OCI-LY1 (cell line): ENCODE measurements around the gene OR2AK2.

ENCODE experiments used
- EZH2 ChIP-seq: fragments of 200-600 bp; sonication (generic), shearing (Covaris generic); IDR thresholded peaks from 2 replicates; pipeline ENCODE4 v1.8.0; 2017; ENCODE audit warnings: borderline replicate concordance, mixed run types, mild to moderate bottlenecking, antibody characterized with exemption, low read length, moderate library complexity, mixed read lengths
- TF ChIP-seq, protein P1 (sequence below): fragments of 200-600 bp; sonication (generic), shearing (Covaris generic); IDR thresholded peaks from 2 replicates; pipeline ENCODE4 v1.5.1; 2017; ENCODE audit warnings: mild to moderate bottlenecking, antibody characterized with exemption, low read length, moderate library complexity, mixed read lengths

DNA sequence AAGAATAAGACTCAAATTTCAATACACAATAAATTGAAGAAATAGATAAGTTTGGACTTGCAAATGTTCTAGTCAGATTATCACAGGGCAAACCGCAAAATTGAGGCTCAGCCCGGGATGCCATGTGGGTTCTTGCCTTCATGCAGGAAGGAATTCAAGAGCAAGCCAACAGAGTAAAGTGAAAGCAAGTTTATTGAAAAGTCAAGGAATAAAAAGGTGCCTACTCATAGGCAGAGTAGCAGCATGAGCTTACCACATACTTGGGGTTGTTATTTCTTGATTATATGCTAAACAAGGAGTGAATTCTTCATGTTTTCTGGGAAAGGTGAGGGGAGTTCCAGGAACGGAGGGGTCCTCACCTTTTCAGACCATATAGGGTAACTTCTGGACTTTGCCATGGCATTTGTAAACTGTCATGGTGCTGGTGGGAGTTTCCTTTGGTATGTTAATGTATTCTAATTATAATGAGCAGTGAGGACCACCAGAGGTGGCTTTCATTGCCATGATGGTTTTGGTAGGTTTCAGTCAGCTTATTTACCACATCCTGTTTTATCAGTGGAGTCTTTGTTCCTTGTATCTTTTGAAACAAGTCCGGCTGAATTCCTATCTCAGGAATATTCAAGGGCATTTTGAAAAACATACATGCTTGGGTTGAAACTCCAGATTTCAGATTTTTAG, 2.0 kb upstream of the OR2AK2 start:
- TF ChIP-seq, protein P1, sequence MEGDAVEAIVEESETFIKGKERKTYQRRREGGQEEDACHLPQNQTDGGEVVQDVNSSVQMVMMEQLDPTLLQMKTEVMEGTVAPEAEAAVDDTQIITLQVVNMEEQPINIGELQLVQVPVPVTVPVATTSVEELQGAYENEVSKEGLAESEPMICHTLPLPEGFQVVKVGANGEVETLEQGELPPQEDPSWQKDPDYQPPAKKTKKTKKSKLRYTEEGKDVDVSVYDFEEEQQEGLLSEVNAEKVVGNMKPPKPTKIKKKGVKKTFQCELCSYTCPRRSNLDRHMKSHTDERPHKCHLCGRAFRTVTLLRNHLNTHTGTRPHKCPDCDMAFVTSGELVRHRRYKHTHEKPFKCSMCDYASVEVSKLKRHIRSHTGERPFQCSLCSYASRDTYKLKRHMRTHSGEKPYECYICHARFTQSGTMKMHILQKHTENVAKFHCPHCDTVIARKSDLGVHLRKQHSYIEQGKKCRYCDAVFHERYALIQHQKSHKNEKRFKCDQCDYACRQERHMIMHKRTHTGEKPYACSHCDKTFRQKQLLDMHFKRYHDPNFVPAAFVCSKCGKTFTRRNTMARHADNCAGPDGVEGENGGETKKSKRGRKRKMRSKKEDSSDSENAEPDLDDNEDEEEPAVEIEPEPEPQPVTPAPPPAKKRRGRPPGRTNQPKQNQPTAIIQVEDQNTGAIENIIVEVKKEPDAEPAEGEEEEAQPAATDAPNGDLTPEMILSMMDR: no peak
- TF ChIP-seq EZH2: no peak
